SK-N-SH (cell line): Measurements from ENCODE around the gene TANGO6.

Experiments
- EP300 ChIP-seq, 2 experiments: IDR thresholded peaks; 2 replicates each; pipeline versions ENCODE4 v1.4.0 to v1.6.1; 2012; ENCODE audit warnings: borderline replicate concordance in 1 of 2, low read depth in 1 of 2, low read length in 1 of 2
- FOSL2 ChIP-seq: IDR thresholded peaks from 2 replicates; pipeline ENCODE4 v1.4.0; 2012; ENCODE audit warnings: low read depth, mild to moderate bottlenecking, moderate library complexity, borderline replicate concordance
- MXI1 ChIP-seq: IDR thresholded peaks from 2 replicates; pipeline ENCODE4 v1.6.1; 2012; ENCODE audit warnings: mild to moderate bottlenecking, low read depth, low read length, improper control_type of control experiment
- RAD21 ChIP-seq: IDR thresholded peaks from 2 replicates; pipeline ENCODE4 v1.6.1; 2012; ENCODE audit warnings: mild to moderate bottlenecking, low read length
- TAF1 ChIP-seq: IDR thresholded peaks from 2 replicates; pipeline ENCODE4 v1.6.1; 2012; ENCODE audit warnings: low read depth, mild to moderate bottlenecking, low read length, moderate library complexity, borderline replicate concordance
- USF2 ChIP-seq: fragments of 150-350 bp; IDR thresholded peaks from 2 replicates; pipeline ENCODE4 v1.6.1; 2017; ENCODE audit warnings: antibody characterized with exemption, low read length, low read depth, borderline replicate concordance
- YY1 ChIP-seq: IDR thresholded peaks from 2 replicates; pipeline ENCODE4 v1.4.0; 2012; ENCODE audit warnings: low read depth, mild to moderate bottlenecking
- TF ChIP-seq, protein P1 (sequence below): fragments of 200-600 bp; sonication (generic); IDR thresholded peaks from 2 replicates; pipeline ENCODE4 v1.6.1; 2017; ENCODE audit warnings: antibody characterized with exemption, mild to moderate bottlenecking, moderate library complexity
- TF ChIP-seq, protein P2 (sequence below): IDR thresholded peaks from 2 replicates; pipeline ENCODE4; 2012
- TF ChIP-seq, protein P3 (sequence below): IDR thresholded peaks from 2 replicates; pipeline ENCODE4 v1.6.1; 2012; ENCODE audit warnings: mild to moderate bottlenecking, low read depth, low read length, moderate library complexity
- TF ChIP-seq, protein P4 (sequence below): IDR thresholded peaks from 2 replicates; pipeline ENCODE4 v1.4.0; 2012; ENCODE audit warnings: low read depth, borderline replicate concordance
- TF ChIP-seq, protein P5 (sequence below): IDR thresholded peaks from 2 replicates; pipeline ENCODE4 v1.4.0; 2012; ENCODE audit warnings: low read depth

- TF ChIP-seq, protein P1, sequence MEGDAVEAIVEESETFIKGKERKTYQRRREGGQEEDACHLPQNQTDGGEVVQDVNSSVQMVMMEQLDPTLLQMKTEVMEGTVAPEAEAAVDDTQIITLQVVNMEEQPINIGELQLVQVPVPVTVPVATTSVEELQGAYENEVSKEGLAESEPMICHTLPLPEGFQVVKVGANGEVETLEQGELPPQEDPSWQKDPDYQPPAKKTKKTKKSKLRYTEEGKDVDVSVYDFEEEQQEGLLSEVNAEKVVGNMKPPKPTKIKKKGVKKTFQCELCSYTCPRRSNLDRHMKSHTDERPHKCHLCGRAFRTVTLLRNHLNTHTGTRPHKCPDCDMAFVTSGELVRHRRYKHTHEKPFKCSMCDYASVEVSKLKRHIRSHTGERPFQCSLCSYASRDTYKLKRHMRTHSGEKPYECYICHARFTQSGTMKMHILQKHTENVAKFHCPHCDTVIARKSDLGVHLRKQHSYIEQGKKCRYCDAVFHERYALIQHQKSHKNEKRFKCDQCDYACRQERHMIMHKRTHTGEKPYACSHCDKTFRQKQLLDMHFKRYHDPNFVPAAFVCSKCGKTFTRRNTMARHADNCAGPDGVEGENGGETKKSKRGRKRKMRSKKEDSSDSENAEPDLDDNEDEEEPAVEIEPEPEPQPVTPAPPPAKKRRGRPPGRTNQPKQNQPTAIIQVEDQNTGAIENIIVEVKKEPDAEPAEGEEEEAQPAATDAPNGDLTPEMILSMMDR, result no peak
- TF ChIP-seq MXI1, result no peak
- no peak for TF ChIP-seq FOSL2
- no peak for TF ChIP-seq EP300 (IDR thresholded peaks at IDR 0.05; ENCODE audit: borderline replicate concordance in 1 of 2, low read depth in 1 of 2, low read length in 1 of 2)
- TF ChIP-seq, protein P2, sequence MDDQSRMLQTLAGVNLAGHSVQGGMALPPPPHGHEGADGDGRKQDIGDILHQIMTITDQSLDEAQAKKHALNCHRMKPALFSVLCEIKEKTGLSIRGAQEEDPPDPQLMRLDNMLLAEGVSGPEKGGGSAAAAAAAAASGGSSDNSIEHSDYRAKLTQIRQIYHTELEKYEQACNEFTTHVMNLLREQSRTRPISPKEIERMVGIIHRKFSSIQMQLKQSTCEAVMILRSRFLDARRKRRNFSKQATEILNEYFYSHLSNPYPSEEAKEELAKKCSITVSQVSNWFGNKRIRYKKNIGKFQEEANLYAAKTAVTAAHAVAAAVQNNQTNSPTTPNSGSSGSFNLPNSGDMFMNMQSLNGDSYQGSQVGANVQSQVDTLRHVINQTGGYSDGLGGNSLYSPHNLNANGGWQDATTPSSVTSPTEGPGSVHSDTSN, result no peak
- no peak for TF ChIP-seq RAD21
- no peak for TF ChIP-seq TAF1
- TF ChIP-seq, protein P3, sequence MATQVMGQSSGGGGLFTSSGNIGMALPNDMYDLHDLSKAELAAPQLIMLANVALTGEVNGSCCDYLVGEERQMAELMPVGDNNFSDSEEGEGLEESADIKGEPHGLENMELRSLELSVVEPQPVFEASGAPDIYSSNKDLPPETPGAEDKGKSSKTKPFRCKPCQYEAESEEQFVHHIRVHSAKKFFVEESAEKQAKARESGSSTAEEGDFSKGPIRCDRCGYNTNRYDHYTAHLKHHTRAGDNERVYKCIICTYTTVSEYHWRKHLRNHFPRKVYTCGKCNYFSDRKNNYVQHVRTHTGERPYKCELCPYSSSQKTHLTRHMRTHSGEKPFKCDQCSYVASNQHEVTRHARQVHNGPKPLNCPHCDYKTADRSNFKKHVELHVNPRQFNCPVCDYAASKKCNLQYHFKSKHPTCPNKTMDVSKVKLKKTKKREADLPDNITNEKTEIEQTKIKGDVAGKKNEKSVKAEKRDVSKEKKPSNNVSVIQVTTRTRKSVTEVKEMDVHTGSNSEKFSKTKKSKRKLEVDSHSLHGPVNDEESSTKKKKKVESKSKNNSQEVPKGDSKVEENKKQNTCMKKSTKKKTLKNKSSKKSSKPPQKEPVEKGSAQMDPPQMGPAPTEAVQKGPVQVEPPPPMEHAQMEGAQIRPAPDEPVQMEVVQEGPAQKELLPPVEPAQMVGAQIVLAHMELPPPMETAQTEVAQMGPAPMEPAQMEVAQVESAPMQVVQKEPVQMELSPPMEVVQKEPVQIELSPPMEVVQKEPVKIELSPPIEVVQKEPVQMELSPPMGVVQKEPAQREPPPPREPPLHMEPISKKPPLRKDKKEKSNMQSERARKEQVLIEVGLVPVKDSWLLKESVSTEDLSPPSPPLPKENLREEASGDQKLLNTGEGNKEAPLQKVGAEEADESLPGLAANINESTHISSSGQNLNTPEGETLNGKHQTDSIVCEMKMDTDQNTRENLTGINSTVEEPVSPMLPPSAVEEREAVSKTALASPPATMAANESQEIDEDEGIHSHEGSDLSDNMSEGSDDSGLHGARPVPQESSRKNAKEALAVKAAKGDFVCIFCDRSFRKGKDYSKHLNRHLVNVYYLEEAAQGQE, result no peak
- TF ChIP-seq, protein P4, sequence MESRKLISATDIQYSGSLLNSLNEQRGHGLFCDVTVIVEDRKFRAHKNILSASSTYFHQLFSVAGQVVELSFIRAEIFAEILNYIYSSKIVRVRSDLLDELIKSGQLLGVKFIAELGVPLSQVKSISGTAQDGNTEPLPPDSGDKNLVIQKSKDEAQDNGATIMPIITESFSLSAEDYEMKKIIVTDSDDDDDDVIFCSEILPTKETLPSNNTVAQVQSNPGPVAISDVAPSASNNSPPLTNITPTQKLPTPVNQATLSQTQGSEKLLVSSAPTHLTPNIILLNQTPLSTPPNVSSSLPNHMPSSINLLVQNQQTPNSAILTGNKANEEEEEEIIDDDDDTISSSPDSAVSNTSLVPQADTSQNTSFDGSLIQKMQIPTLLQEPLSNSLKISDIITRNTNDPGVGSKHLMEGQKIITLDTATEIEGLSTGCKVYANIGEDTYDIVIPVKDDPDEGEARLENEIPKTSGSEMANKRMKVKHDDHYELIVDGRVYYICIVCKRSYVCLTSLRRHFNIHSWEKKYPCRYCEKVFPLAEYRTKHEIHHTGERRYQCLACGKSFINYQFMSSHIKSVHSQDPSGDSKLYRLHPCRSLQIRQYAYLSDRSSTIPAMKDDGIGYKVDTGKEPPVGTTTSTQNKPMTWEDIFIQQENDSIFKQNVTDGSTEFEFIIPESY, result no peak
- TF ChIP-seq YY1, result no peak
- TF ChIP-seq USF2, result no peak
- TF ChIP-seq, protein P5, sequence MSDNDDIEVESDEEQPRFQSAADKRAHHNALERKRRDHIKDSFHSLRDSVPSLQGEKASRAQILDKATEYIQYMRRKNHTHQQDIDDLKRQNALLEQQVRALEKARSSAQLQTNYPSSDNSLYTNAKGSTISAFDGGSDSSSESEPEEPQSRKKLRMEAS, result no peak
Measured at GRCh38 chr16:68907297-68907696, 64.0 kb downstream of the TANGO6 start.
